ENCODE results near the gene MBOAT1.

- no peak for TF ChIP-seq CTCF (IDR thresholded peaks at IDR 0.05)
- no peak for TF ChIP-seq ZFX (IDR thresholded peaks at IDR 0.05; ENCODE audit: borderline replicate concordance)
Measured at GRCh38 chr6:20071998-20072397, 140.3 kb downstream of the MBOAT1 start.

Measured in 22Rv1 (cell line).